IMR-90 (cell line): Measurements from ENCODE around the gene RTRAF. TPM values are rescaled to one million over a fixed set of nuclear protein-coding genes. Genes with fewer than 3 reads are reported as not detected.

Experiments
- ATAC-seq: fragments of 200-7000 bp; cut with Tn5 transposase; 2 replicates; pipeline ENCODE4 v1.9.1; 2020; ENCODE audit warnings: low read depth, mild to moderate bottlenecking, moderate library complexity
- BruUV-seq: library from RNA; stranded (reverse); fragments of 400-500 nt; replicated peaks from 2 replicates; lab custom pipeline; 2021; lab: Mats Ljungman, UMichigan
- CTCF ChIA-PET: fragments of 300-600 bp; formaldehyde crosslinking; extraction: SDS; loops from one replicate; lab custom pipeline; 2021; ENCODE audit warnings: antibody characterized with exemption; lab: Yijun Ruan, JAX
- POLR2A ChIA-PET: fragments of 300-600 bp; sonication (Branson Sonifier 250); formaldehyde crosslinking; loops from one replicate; lab custom pipeline; 2022; ENCODE audit warnings: antibody characterized with exemption; ENCODE audit not compliant: unreplicated experiment; lab: Charles Lee
- DNase-seq: peaks from one replicate; pipeline ENCODE4 v3.0.0; 2013
- H2AFZ ChIP-seq: replicated peaks from 2 replicates; pipeline ENCODE3; 2013; ENCODE audit warnings: low read length, mild to moderate bottlenecking; ENCODE audit not compliant: poor library complexity
- H2AK5ac ChIP-seq: 2 replicates; pipeline ENCODE4 v1.6.1; 2013; ENCODE audit warnings: low read depth, low read length, inconsistent platforms
- H2AK9ac ChIP-seq: replicated peaks from 2 replicates; pipeline ENCODE3; 2013; ENCODE audit warnings: mild to moderate bottlenecking, low read depth, low read length, moderate library complexity; ENCODE audit not compliant: poor library complexity
- H2BK120ac ChIP-seq: 2 replicates; pipeline ENCODE4 v1.6.1; 2013; ENCODE audit warnings: low read depth, low read length, inconsistent platforms
- H2BK15ac ChIP-seq: 3 replicates; pipeline ENCODE4 v1.6.1; 2013; ENCODE audit warnings: low read depth, low read length, inconsistent platforms
- H2BK20ac ChIP-seq: 2 replicates; pipeline ENCODE4 v1.6.1; 2013; ENCODE audit warnings: low read depth, mild to moderate bottlenecking, inconsistent platforms, low read length, moderate library complexity
- H2BK5ac ChIP-seq: 2 replicates; pipeline ENCODE4 v1.6.1; 2013; ENCODE audit warnings: mild to moderate bottlenecking, low read depth, low read length, inconsistent platforms; ENCODE audit not compliant: poor library complexity, severe bottlenecking
- H3K14ac ChIP-seq: replicated peaks from 2 replicates; pipeline ENCODE4 v1.6.1; 2013; ENCODE audit warnings: low read depth, low read length, inconsistent platforms
- H3K18ac ChIP-seq: 2 replicates; pipeline ENCODE4 v1.6.1; 2013; ENCODE audit warnings: low read depth, low read length, control low read depth
- H3K23ac ChIP-seq: 2 replicates; pipeline ENCODE4 v1.6.1; 2013; ENCODE audit warnings: low read depth, low read length, inconsistent platforms
- H3K27ac ChIP-seq: 2 replicates; pipeline ENCODE4 v1.5.1; 2013; ENCODE audit warnings: mild to moderate bottlenecking, control low read depth, low read length; ENCODE audit not compliant: insufficient read depth
- H3K27me3 ChIP-seq: 2 replicates; pipeline ENCODE4 v1.6.1; 2013; ENCODE audit warnings: low read length; ENCODE audit not compliant: control insufficient read depth, insufficient read depth
- H3K36me3 ChIP-seq: 2 replicates; pipeline ENCODE4 v1.6.1; 2013; ENCODE audit warnings: low read length, mixed read lengths; ENCODE audit not compliant: control insufficient read depth, insufficient read depth
- H3K4ac ChIP-seq: 2 replicates; pipeline ENCODE4 v1.6.1; 2013; ENCODE audit warnings: low read depth, low read length, inconsistent platforms
- H3K4me1 ChIP-seq: 2 replicates; pipeline ENCODE4 v1.6.1; 2013; ENCODE audit warnings: low read length, mixed read lengths; ENCODE audit not compliant: control insufficient read depth, insufficient read depth
- H3K4me2 ChIP-seq: 2 replicates; pipeline ENCODE4 v1.6.1; 2013; ENCODE audit warnings: low read depth, mild to moderate bottlenecking, control low read depth, low read length, moderate library complexity
- H3K4me3 ChIP-seq: 2 replicates; pipeline ENCODE4 v1.5.1; 2013; ENCODE audit warnings: low read depth, mild to moderate bottlenecking, control low read depth, low read length, moderate library complexity; ENCODE audit not compliant: insufficient read depth
- H3K56ac ChIP-seq: 2 replicates; pipeline ENCODE4 v1.6.1; 2013; ENCODE audit warnings: low read length, inconsistent platforms; ENCODE audit not compliant: insufficient read depth; ENCODE audit errors: extremely low read depth
- H3K79me1 ChIP-seq, 2 experiments: 2 replicates each; pipeline ENCODE4 v1.6.1; 2013; ENCODE audit warnings: low read length in 2 of 2, inconsistent platforms in 1 of 2, low read depth in 1 of 2
- H3K9ac ChIP-seq: 2 replicates; pipeline ENCODE4 v1.6.1; 2013; ENCODE audit warnings: low read depth, low read length, control low read depth
- H3K9me1 ChIP-seq: 2 replicates; pipeline ENCODE4 v1.6.1; 2013; ENCODE audit warnings: low read length, inconsistent platforms; ENCODE audit not compliant: insufficient read depth
- H3K9me3 ChIP-seq: 2 replicates; pipeline ENCODE4 v1.6.1; 2013; ENCODE audit warnings: low read length; ENCODE audit not compliant: control insufficient read depth, insufficient read depth
- H4K20me1 ChIP-seq: 2 replicates; pipeline ENCODE4 v1.6.1; 2013; ENCODE audit warnings: low read length, inconsistent platforms; ENCODE audit not compliant: insufficient read depth
- H4K5ac ChIP-seq: 2 replicates; pipeline ENCODE4 v1.6.1; 2013; ENCODE audit warnings: mild to moderate bottlenecking, low read depth, low read length, control low read depth
- H4K8ac ChIP-seq, 2 experiments: 2 replicates each; pipeline ENCODE4 v1.6.1; 2013; ENCODE audit warnings: low read depth in 2 of 2, low read length in 2 of 2, control low read depth in 1 of 2, inconsistent platforms in 1 of 2
- H4K91ac ChIP-seq: 2 replicates; pipeline ENCODE4 v1.6.1; 2013; ENCODE audit warnings: low read depth, low read length, inconsistent platforms; ENCODE audit not compliant: insufficient read depth
- BHLHE40 ChIP-seq: fragments of 150-350 bp; IDR thresholded peaks from 2 replicates; pipeline ENCODE4 v1.6.1; 2016; ENCODE audit warnings: mild to moderate bottlenecking, low read depth, low read length
- CEBPB ChIP-seq: IDR thresholded peaks from 2 replicates; pipeline ENCODE4 v1.6.1; 2012; ENCODE audit warnings: low read depth, low read length, improper control_type of control experiment
- CHD1 ChIP-seq: IDR thresholded peaks from 2 replicates; pipeline ENCODE4 v1.6.1; 2012; ENCODE audit warnings: low read depth, low read length, improper control_type of control experiment
- ELK1 ChIP-seq: fragments of 150-350 bp; IDR thresholded peaks from 2 replicates; pipeline ENCODE4 v1.6.1; 2016; ENCODE audit warnings: low read depth, mild to moderate bottlenecking, low read length, moderate library complexity, borderline replicate concordance
- FOS ChIP-seq: fragments of 150-350 bp; IDR thresholded peaks from 2 replicates; pipeline ENCODE4 v1.6.1; 2016; ENCODE audit warnings: low read depth, low read length
- MAFK ChIP-seq: IDR thresholded peaks from 2 replicates; pipeline ENCODE4 v1.6.1; 2012; ENCODE audit warnings: low read depth, low read length, improper control_type of control experiment
- MAZ ChIP-seq: IDR thresholded peaks from 2 replicates; pipeline ENCODE4 v1.6.1; 2012; ENCODE audit warnings: low read depth, mild to moderate bottlenecking, low read length, improper control_type of control experiment, moderate library complexity, borderline replicate concordance
- MXI1 ChIP-seq: IDR thresholded peaks from 2 replicates; pipeline ENCODE4 v1.6.1; 2012; ENCODE audit warnings: low read depth, mild to moderate bottlenecking, low read length, moderate library complexity, borderline replicate concordance
- NFE2L2 ChIP-seq: fragments of 150-350 bp; IDR thresholded peaks from 2 replicates; pipeline ENCODE4 v1.6.1; 2016; ENCODE audit warnings: low read depth, mild to moderate bottlenecking, low read length
- POLR2A ChIP-seq: IDR thresholded peaks from 2 replicates; pipeline ENCODE4 v1.6.1; 2012; ENCODE audit warnings: mild to moderate bottlenecking, low read depth, low read length
- RAD21 ChIP-seq: IDR thresholded peaks from 2 replicates; pipeline ENCODE4 v1.6.1; 2012; ENCODE audit warnings: low read length, improper control_type of control experiment
- RCOR1 ChIP-seq: IDR thresholded peaks from 2 replicates; pipeline ENCODE4 v1.6.1; 2012; ENCODE audit warnings: mild to moderate bottlenecking, low read length, improper control_type of control experiment; ENCODE audit not compliant: insufficient replicate concordance
- RFX5 ChIP-seq: IDR thresholded peaks from 2 replicates; pipeline ENCODE4 v1.8.0; 2012; ENCODE audit warnings: low read depth, mild to moderate bottlenecking, low read length, moderate library complexity
- SMC3 ChIP-seq: fragments of 150-350 bp; IDR thresholded peaks from 2 replicates; pipeline ENCODE4 v1.6.1; 2016; ENCODE audit warnings: low read depth, mild to moderate bottlenecking, antibody characterized with exemption, low read length, moderate library complexity
- WGBS, 2 experiments: methylation state at CpG; one replicate each; pipeline versions ENCODE4 v1.1.5 to v1.1.7; 2013; ENCODE audit warnings: missing lambda C conversion rate in 2 of 2; ENCODE audit not compliant: insufficient read length in 1 of 2; ENCODE audit errors: extremely low coverage in 2 of 2; 5-methylcytosine and 5-hydroxymethylcytosine counted together
- dilution Hi-C: fragments of 300-500 bp; cut with HindIII; formaldehyde crosslinking; loops from one replicate; pipeline ENCODE4 v1.14.3; 2018; ENCODE audit warnings: low sequenced_read_pairs; ENCODE audit not compliant: unreplicated experiment
- in situ Hi-C: fragments of 300-500 bp; cut with MboI; formaldehyde crosslinking; loops from 3 replicates; pipeline ENCODE4 v1.14.3; 2019; ENCODE audit warnings: low sequenced_read_pairs, inconsistent platforms, mixed read lengths
- intact Hi-C: fragments of 100-400 bp; cut with micrococcal nuclease; formaldehyde crosslinking; loops from 2 replicates; pipeline ENCODE4 v1.10.0; 2022
- polyA plus RNA-seq, 3 experiments: library from polyadenylated mRNA; depleted of rRNA; stranded (reverse); fragments of >200 nt; gene quantifications; 2 replicates each; pipeline ENCODE4 v1.2.3, GENCODE V29; 2012; ENCODE audit warnings: low replicate concordance in 1 of 3
- total RNA-seq: library from RNA; depleted of rRNA; stranded (reverse); fragments of >200 nt; gene quantifications from 2 replicates; pipeline ENCODE4 v1.2.3, GENCODE V29; 2012
- TF ChIP-seq, protein P1 (sequence below): fragments of 150-350 bp; IDR thresholded peaks from 2 replicates; pipeline ENCODE4 v1.6.1; 2017; ENCODE audit warnings: mild to moderate bottlenecking, antibody characterized with exemption, low read length, low read depth
- TF ChIP-seq, protein P2 (sequence below): conservative IDR thresholded peaks from 2 replicates; pipeline ENCODE4 v1.5.1; 2012; ENCODE audit warnings: mild to moderate bottlenecking, low read depth, low read length, improper control_type of control experiment

Gene RTRAF
- total and polyA plus RNA-seq, 2 of the 4 experiments (the other 2 are of a cell fraction): 53.2 to 102 TPM

- Histone ChIP-seq H3K9ac (no peak overlapping the region), H3K4me1 (peaks cover 2% of the 10 kb centered on the region; the same call in 1 of the 2 replicates), H3K23ac (no peak overlapping the region), H3K9me3 (no peaks in the 10 kb centered on the region), H2AK9ac (no peak overlapping the region), H3K18ac (no peak overlapping the region), H3K14ac (no peak overlapping the region), H3K79me1 (0 out of 4 replicates have a peak, but pooled peaks cover 0 to 4% of the 10 kb centered on the region in 2 experiments), H4K20me1 (no peaks in the 10 kb centered on the region), H3K27ac (no peak overlapping the region), H2BK15ac (no peak overlapping the region), H4K8ac (no peak overlapping the region), H3K4ac (no peak overlapping the region), H2AFZ (no peak overlapping the region), H4K5ac (no peak overlapping the region), H2BK5ac (no peak overlapping the region), H3K27me3 (no peaks in the 10 kb centered on the region), H3K4me2 (no peak overlapping the region), H4K91ac (no peak overlapping the region), H3K56ac (no peak overlapping the region), H2BK120ac (no peak overlapping the region), H3K4me3 (no peak overlapping the region), H2BK20ac (no peak overlapping the region), H2AK5ac (no peak overlapping the region), H3K9me1 (peaks cover 3% of the 10 kb centered on the region), H3K36me3 (0 out of 2 replicates have a peak, but pooled peaks cover 1% of the 10 kb centered on the region)
- ChIA-PET CTCF (interaction anchor here (0.5 kb wide), 1 partner anchor 1731 kb away, joined by 8 read pairs; no protein-coding TSS in a partner anchor), POLR2A (no interaction called here)
- in situ Hi-C loops (no loop called here), dilution Hi-C loops (no loop called here), intact Hi-C loops (no loop called here)
- no CpG with 5 or more reads among the region's 2 CpGs for WGBS, 2 experiments
- no peak for ATAC-seq
- peak; percentile 41 for DNase-seq
- BruUV-seq: no TSS peak
- TF ChIP-seq NFE2L2 (no peak), SMC3 (no peak), RFX5 (no peak), POLR2A (no peak), FOS (no peak), ELK1 (no peak), RCOR1 (no peak), MAZ (no peak), CHD1 (no peak), RAD21 (no peak), MAFK (no peak), MXI1 (no peak), CEBPB (no peak), BHLHE40 (no peak)
- TF ChIP-seq, protein P1, sequence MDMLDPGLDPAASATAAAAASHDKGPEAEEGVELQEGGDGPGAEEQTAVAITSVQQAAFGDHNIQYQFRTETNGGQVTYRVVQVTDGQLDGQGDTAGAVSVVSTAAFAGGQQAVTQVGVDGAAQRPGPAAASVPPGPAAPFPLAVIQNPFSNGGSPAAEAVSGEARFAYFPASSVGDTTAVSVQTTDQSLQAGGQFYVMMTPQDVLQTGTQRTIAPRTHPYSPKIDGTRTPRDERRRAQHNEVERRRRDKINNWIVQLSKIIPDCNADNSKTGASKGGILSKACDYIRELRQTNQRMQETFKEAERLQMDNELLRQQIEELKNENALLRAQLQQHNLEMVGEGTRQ: no peak
- TF ChIP-seq, protein P2, sequence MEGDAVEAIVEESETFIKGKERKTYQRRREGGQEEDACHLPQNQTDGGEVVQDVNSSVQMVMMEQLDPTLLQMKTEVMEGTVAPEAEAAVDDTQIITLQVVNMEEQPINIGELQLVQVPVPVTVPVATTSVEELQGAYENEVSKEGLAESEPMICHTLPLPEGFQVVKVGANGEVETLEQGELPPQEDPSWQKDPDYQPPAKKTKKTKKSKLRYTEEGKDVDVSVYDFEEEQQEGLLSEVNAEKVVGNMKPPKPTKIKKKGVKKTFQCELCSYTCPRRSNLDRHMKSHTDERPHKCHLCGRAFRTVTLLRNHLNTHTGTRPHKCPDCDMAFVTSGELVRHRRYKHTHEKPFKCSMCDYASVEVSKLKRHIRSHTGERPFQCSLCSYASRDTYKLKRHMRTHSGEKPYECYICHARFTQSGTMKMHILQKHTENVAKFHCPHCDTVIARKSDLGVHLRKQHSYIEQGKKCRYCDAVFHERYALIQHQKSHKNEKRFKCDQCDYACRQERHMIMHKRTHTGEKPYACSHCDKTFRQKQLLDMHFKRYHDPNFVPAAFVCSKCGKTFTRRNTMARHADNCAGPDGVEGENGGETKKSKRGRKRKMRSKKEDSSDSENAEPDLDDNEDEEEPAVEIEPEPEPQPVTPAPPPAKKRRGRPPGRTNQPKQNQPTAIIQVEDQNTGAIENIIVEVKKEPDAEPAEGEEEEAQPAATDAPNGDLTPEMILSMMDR: no peak
These were observed 21.8 kb upstream of the RTRAF start for GRCh38 chr14:51967521-51967920.
